Activated B cell treated with CpG ODN at 0.5 μM for 24 hours (primary cell): ENCODE results near the gene EXO5. TPM values are rescaled to one million over a fixed set of nuclear protein-coding genes. Genes with fewer than 3 reads are reported as not detected.

Source experiments
- ATAC-seq: fragments of 200-7000 bp; cut with Tn5 transposase; one replicate; pipeline ENCODE4 v1.10.0; 2021; ENCODE audit warnings: low read depth, mild to moderate bottlenecking, moderate library complexity
- CTCF ChIA-PET: fragments of 350-600 bp; sonication (Branson Sonifier 250); formaldehyde crosslinking; loops from one replicate; lab custom pipeline; 2021; ENCODE audit warnings: antibody characterized with exemption; lab: Charles Lee
- POLR2A ChIA-PET: fragments of 350-600 bp; sonication (Branson Sonifier 250); formaldehyde crosslinking; loops from one replicate; lab custom pipeline; 2021; ENCODE audit warnings: antibody characterized with exemption; lab: Charles Lee
- DNase-seq: peaks from one replicate; pipeline ENCODE4 v3.0.0; 2022
- H3K27ac Mint-ChIP-seq: one replicate; pipeline ENCODE4 v1.8.0; 2020; ENCODE audit warnings: mixed read lengths
- H3K27me3 Mint-ChIP-seq: one replicate; pipeline ENCODE4 v1.8.0; 2021; ENCODE audit warnings: mixed read lengths
- H3K36me3 Mint-ChIP-seq: one replicate; pipeline ENCODE4 v1.8.0; 2021; ENCODE audit warnings: low read depth, mixed read lengths
- H3K4me1 Mint-ChIP-seq: one replicate; pipeline ENCODE4 v1.8.0; 2021; ENCODE audit warnings: mixed read lengths
- H3K4me3 Mint-ChIP-seq: one replicate; pipeline ENCODE4 v1.8.0; 2020; ENCODE audit warnings: mild to moderate bottlenecking, mixed read lengths
- H3K9me3 Mint-ChIP-seq: one replicate; pipeline ENCODE4 v1.8.0; 2020; ENCODE audit warnings: mixed read lengths
- intact Hi-C: fragments of 100-400 bp; cut with micrococcal nuclease; formaldehyde crosslinking; loops from one replicate; pipeline ENCODE4 v1.15.1; 2024
- total RNA-seq: library from RNA; stranded (reverse); gene quantifications from 2 replicates; pipeline ENCODE4 v1.2.3, GENCODE V29; 2022
- TF ChIP-seq, protein P1 (sequence below): fragments of 200-600 bp; IDR thresholded peaks from one replicate; pipeline ENCODE4 v1.8.0; 2022; ENCODE audit warnings: antibody characterized with exemption, mild to moderate bottlenecking

Gene EXO5
- 11.4 and 13.8 TPM in 2 replicates for total RNA-seq

GRCh38 chr1:40508375-40509341, at the start of gene EXO5:
Gene EXO5, plus strand, starts transcription at chr1:40508767. Its CDS starts 5,778 bp downstream, at chr1:40514545.
- CTCF ChIA-PET = interaction anchor here (2.8 kb wide), 1 partner anchor 24 kb away, joined by 11 read pairs; the partner anchor contains the start of gene ZNF684
- Mint-ChIP-seq H3K27ac (peak within 1 kb of the TSS; percentile 81), H3K4me3 (peak within 1 kb of the TSS; percentile 94), H3K9me3 (peaks cover 9% of the 10 kb centered on the region), H3K4me1 (peaks cover 18% of the 10 kb centered on the region), H3K36me3 (peaks cover 27% of the 10 kb centered on the region), H3K27me3 (no peaks in the 10 kb centered on the region)
- POLR2A ChIA-PET = interaction anchor here (0.5 to 2.4 kb wide), 13 partner anchors 8 to 1920 kb away, joined by 3 to 15 read pairs (median 5); partner anchors contain the start of genes SMAP2, ZFP69, ZFP69B and ZNF684
- intact Hi-C loops = loop anchor here (1.0 kb wide), 4 partner anchors 23 to 193 kb away; partner anchors contain the start of genes ZFP69, ZFP69B and ZNF684
- ATAC-seq = peak; percentile 98
- peak; percentile 78 for DNase-seq
- TF ChIP-seq, protein P1, sequence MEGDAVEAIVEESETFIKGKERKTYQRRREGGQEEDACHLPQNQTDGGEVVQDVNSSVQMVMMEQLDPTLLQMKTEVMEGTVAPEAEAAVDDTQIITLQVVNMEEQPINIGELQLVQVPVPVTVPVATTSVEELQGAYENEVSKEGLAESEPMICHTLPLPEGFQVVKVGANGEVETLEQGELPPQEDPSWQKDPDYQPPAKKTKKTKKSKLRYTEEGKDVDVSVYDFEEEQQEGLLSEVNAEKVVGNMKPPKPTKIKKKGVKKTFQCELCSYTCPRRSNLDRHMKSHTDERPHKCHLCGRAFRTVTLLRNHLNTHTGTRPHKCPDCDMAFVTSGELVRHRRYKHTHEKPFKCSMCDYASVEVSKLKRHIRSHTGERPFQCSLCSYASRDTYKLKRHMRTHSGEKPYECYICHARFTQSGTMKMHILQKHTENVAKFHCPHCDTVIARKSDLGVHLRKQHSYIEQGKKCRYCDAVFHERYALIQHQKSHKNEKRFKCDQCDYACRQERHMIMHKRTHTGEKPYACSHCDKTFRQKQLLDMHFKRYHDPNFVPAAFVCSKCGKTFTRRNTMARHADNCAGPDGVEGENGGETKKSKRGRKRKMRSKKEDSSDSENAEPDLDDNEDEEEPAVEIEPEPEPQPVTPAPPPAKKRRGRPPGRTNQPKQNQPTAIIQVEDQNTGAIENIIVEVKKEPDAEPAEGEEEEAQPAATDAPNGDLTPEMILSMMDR = no peak

- H3K27ac Mint-ChIP-seq = no peak overlapping the region
Observed at GRCh38 chr1:40462956-40463590, 45.5 kb upstream of the EXO5 start.

GRCh38 chr1:40469327-40469726, 39.2 kb upstream of the EXO5 start:
- ATAC-seq (no peak), DNase-seq (no peak)
- intact Hi-C loops = no loop called here
- H3K36me3 Mint-ChIP-seq = peaks cover 45% of the 10 kb centered on the region
- ChIA-PET POLR2A (no interaction called here), CTCF (no interaction called here)
- H3K4me3 Mint-ChIP-seq = no peak overlapping the region
- no peaks in the 10 kb centered on the region for H3K27me3 Mint-ChIP-seq
- H3K27ac Mint-ChIP-seq = no peak overlapping the region
- peaks cover 57% of the 10 kb centered on the region for H3K9me3 Mint-ChIP-seq
- H3K4me1 Mint-ChIP-seq = no peaks in the 10 kb centered on the region
- TF ChIP-seq, protein P1 = no peak

More at GRCh38 chr1:40462956-40463590, 45.5 kb upstream of the EXO5 start:
- TF ChIP-seq, protein P1 = no peak
- Mint-ChIP-seq H3K27me3 (no peaks in the 10 kb centered on the region), H3K9me3 (peaks cover 59% of the 10 kb centered on the region), H3K36me3 (peaks cover 82% of the 10 kb centered on the region), H3K4me3 (no peak overlapping the region), H3K4me1 (no peaks in the 10 kb centered on the region)
- intact Hi-C loops = no loop called here
- ChIA-PET CTCF (no interaction called here), POLR2A (interaction anchor here (0.6 to 1.5 kb wide), 2 partner anchors 14 to 388 kb away, joined by 5 read pairs; partner anchors contain the start of gene ZFP69)
- DNase-seq (no peak), ATAC-seq (no peak)

DNA sequence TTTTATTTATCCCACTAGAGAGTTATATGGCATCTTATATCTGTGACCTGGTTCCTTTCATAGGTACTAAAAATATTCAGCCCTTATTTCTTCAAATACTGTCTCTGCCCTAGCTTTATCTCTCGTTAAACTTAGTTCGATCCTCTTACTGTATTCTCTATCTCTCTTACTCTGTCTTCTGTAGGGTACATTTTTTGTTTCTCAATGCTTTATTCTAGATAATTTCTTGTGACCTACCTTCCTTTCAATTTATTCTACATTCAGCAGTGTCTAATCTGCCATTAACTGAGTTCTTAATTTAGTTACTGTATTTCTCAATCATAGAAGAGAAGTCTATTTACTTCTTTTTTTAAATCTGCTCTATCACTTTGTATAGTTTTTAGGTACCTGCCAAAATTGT, 33.3 kb upstream of the EXO5 start:
- H3K36me3 Mint-ChIP-seq = peaks cover 17% of the 10 kb centered on the region
- DNase-seq = no peak
- TF ChIP-seq, protein P1 = no peak
- intact Hi-C loops = loop anchor here (10.0 kb wide), 1 partner anchor 220 kb away; the partner anchor contains the start of gene NFYC
- no peak for ATAC-seq
- peaks cover 24% of the 10 kb centered on the region for H3K9me3 Mint-ChIP-seq
- CTCF ChIA-PET = no interaction called here
- H3K27ac Mint-ChIP-seq = no peak overlapping the region
- no peak overlapping the region for H3K4me3 Mint-ChIP-seq
- H3K27me3 Mint-ChIP-seq = no peaks in the 10 kb centered on the region
- POLR2A ChIA-PET = no interaction called here
- H3K4me1 Mint-ChIP-seq = peaks cover 17% of the 10 kb centered on the region
